ENCODE data around the gene SERTM2.

Gene SERTM2

DNA sequence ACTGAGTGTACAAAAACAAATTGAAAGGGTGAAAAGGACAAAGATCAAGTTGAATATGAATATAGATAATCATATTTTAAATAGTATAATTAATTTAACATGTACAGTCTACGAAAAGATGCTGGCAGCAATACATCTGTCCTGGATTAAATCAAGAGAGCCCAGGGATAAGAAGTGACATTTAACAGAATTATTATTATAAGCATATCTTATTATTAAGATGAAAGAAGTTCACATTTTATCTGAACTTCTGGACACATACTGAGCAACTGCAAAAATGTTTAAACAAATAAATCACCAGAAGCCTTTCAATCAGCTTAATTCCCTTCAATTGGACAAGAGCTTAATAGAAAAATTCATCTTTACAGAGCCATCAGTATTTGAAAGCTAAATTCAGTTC, 50.4 kb downstream of the SERTM2 start:
- DNase-seq: no peak

DNA sequence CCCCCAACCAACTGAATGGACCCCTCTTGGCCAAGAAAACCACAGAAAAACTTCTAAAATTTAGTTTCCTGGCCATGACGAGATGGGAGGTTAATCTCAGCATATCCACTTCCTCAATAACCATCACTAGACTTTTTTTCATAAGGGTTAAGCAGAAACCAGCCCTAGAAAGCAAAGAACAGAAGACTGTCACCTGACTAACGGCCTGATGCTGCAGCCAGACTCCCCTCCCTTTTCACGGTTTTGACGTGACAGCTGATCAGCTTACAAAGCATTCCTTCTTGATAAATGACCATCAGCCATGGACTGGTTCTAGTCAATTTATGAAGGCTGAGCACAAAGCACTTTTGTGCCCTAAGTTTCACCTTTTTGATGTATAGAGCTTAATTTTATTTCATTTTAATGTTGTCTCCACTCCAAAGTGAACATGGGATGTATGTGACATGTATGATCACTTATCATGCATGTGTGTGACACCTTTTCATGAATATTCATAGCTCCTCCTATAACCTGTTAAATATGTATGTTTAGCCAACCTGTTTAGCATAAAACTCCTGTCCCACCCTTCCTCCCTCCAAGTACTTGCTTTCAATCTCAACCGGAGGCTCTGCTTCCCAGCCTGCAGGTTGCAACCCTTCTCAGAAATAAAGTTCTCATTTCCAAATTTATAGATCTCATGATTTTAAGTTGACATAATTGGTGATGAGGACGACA, 56.3 kb downstream of the SERTM2 start:
- DNase-seq: no peak

DNA sequence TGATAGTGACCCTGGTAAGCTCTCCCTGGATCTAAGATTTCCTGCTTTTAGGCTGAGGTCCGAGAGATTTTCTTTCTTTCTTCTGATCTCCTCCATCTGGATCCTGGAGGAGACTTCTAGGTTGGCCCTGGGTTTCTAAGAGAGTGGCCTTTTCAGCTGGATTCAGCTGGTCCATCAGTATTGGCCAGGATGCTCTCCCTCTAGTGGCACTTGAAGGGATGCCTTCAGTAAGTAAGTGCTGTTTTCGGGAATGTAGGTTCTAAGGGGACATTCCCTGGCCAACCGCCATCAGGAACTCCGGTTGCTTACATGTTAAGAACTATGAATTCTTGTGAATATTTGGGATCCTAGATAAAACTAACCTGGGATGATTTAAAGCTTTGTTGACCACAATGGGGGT, 56.9 kb downstream of the SERTM2 start:
- DNase-seq: no peak

DNA sequence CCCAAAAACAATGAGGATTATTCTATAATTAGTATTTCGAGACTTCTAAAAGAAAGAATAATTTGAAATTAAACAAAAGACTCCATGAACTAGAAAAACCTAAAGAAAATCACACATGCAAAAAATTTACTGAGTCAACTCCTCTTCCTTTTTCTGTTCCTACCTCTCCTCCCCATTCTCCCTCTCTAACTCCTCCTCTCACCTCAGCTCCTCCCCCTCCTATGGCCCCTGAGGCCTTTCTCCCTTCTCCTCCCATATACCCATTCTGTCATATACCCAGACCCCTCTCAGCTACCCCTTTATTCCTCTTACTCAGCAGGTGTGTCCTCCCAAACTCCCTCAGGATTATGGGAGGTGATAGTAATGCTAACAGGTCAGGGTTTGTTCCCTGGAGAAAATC, 57.4 kb downstream of the SERTM2 start:
- no peak for DNase-seq
